Thyroid gland (tissue), 4 donors: Measurements from ENCODE around the gene AKT2. TPM values are rescaled to one million over a fixed set of nuclear protein-coding genes. Genes with fewer than 3 reads are reported as not detected.
"Not testable (repeated sequence)": the region's sequence is repeated elsewhere in the genome, so short reads cannot be mapped to it uniquely, and the experiment has no call there.

ENCODE experiments used
- DNase-seq, 2 donors: peaks; one replicate each; pipeline ENCODE4 v3.0.0-alpha.2; 2019
- H3K27ac ChIP-seq, 3 donors: fragments of 200-600 bp; sonication (generic); 1 replicate in 2 of 3; 2 replicates in 1 of 3; pipeline ENCODE4 v1.5.1; 2016 to 2019; ENCODE audit warnings: mild to moderate bottlenecking in 1 of 3, moderate library complexity in 1 of 3
- H3K27me3 ChIP-seq: fragments of 200-600 bp; sonication (generic); one replicate; pipeline ENCODE4 v1.5.1; 2019
- H3K36me3 ChIP-seq, 2 donors: fragments of 200-600 bp; sonication (generic); one replicate each; pipeline ENCODE4 v1.5.1; 2016 to 2019
- H3K4me1 ChIP-seq, 2 donors: fragments of 200-600 bp; sonication (generic); one replicate each; pipeline ENCODE4 v1.5.1; 2017 to 2019
- H3K4me3 ChIP-seq, 3 donors: fragments of 200-600 bp; sonication (generic); replicated peaks in 1 of 3; 1 replicate in 2 of 3; 2 replicates in 1 of 3; pipeline ENCODE4 v1.5.1; 2016; ENCODE audit warnings: mild to moderate bottlenecking in 1 of 3
- H3K9me3 ChIP-seq: fragments of 200-600 bp; sonication (generic); one replicate; pipeline ENCODE4 v1.5.1; 2017
- CTCF ChIP-seq, 6 experiments: fragments of 200-600 bp in 3 of 6; fragments of 450-650 bp in 3 of 6; sonication (generic) in 3 of 6; IDR thresholded peaks; one replicate each; pipeline ENCODE4 v1.5.1; 2016 to 2019; ENCODE audit warnings: antibody characterized with exemption in 6 of 6, mild to moderate bottlenecking in 2 of 6, inconsistent platforms in 1 of 6, moderate library complexity in 1 of 6
- POLR2A ChIP-seq, 2 donors: fragments of 450-650 bp; IDR thresholded peaks; one replicate each; pipeline ENCODE4 v1.6.1; 2017; ENCODE audit warnings: antibody characterized with exemption in 2 of 2, mild to moderate bottlenecking in 2 of 2, moderate library complexity in 1 of 2
- WGBS, 2 donors: methylation state at CpG; one replicate each; pipeline ENCODE4 v1.1.5; 2017; 5-methylcytosine and 5-hydroxymethylcytosine counted together
- intact Hi-C: fragments of 100-400 bp; cut with DNase I; formaldehyde crosslinking; loops from one replicate; pipeline ENCODE4 v1.15.1; 2023
- total RNA-seq, 4 donors: library from RNA; depleted of rRNA; stranded (reverse); fragments of >200 nt; gene quantifications; one replicate each; pipeline ENCODE4 v1.2.3, GENCODE V29; 2016

AKT2 gene
- total RNA-seq, result 100 to 1,000 TPM; 166 to 285 (median 190) TPM

- DNase-seq, result peak in 1 of 2 donors; percentile 29
- peak within 1 kb of the TSS; percentile 97 to 100 (median 98) for H3K27ac ChIP-seq
- H3K9me3 ChIP-seq, result no peaks in the 10 kb centered on the region
- H3K4me1 ChIP-seq, result peaks cover 36 to 50% of the 10 kb centered on the region in 2 donors
- TF ChIP-seq CTCF (IDR thresholded peaks at IDR 0.05), result peak in 1 of 6 experiments; percentile 5
- peak in 1 of 2 donors; percentile 37 for TF ChIP-seq POLR2A (IDR thresholded peaks at IDR 0.05)
- peak within 1 kb of the TSS; percentile 56 to 95 (median 91) for H3K4me3 ChIP-seq
- no peaks in the 10 kb centered on the region for H3K27me3 ChIP-seq
- no peaks in the 10 kb centered on the region for H3K36me3 ChIP-seq
- intact Hi-C loops, result loop anchor here (5.0 kb wide), 1 partner anchor 47 kb away; no protein-coding TSS in a partner anchor
- WGBS, 2 donors, result 1 to 2% methylated on average over 10 to 30 of the region's 84 CpGs
Observed at GRCh38 chr19:40284501-40285352, at the start of gene AKT2. AKT2 (minus strand) TSS chr19:40285345; CDS start chr19:40265267, 20,078 bp downstream.

DNA sequence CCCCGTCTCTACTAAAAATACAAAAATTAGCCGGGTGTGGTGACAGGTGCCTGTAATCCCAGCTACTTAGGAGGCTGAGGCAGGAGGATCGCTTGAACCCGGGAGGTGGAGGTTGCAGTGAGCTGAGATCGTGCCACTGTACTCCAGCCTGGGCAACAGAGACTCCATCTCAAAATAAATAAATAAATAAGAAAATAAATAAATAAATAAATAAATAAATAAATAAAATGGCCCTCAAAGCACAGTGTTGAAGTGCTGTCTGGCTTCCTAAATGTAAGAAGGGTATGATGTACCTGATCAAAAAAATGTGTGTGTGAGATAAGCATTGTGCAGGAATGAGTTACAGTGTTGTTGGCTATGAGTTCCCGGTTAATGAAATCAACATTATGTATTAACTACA, 47.9 kb upstream of the AKT2 start:
- H3K4me3 ChIP-seq, H3K27me3 ChIP-seq, H3K27ac ChIP-seq, DNase-seq, H3K9me3 ChIP-seq, intact Hi-C loops, H3K4me1 ChIP-seq: not testable (repeated sequence)
- WGBS, 2 donors, result 97 to 99% methylated on average over 6 of the region's 6 CpGs
- H3K36me3 ChIP-seq, result peaks cover 27 to 51% of the 10 kb centered on the region in 2 donors

GRCh38 chr19:40332669-40333068, 47.5 kb upstream of the AKT2 start:
- intact Hi-C loops, result no loop called here
- no peak overlapping the region for H3K27ac ChIP-seq
- H3K4me1 ChIP-seq, result no peaks in the 10 kb centered on the region
- H3K9me3 ChIP-seq, result no peaks in the 10 kb centered on the region
- 94 to 95% methylated on average over 6 of the region's 6 CpGs for WGBS, 2 donors
- no peak for DNase-seq
- no peaks in the 10 kb centered on the region for H3K27me3 ChIP-seq
- no peak overlapping the region for H3K4me3 ChIP-seq
- H3K36me3 ChIP-seq, result peaks cover 30 to 55% of the 10 kb centered on the region in 2 donors
- TF ChIP-seq CTCF (IDR thresholded peaks at IDR 0.05) (no peak), POLR2A (IDR thresholded peaks at IDR 0.05) (no peak)

DNA sequence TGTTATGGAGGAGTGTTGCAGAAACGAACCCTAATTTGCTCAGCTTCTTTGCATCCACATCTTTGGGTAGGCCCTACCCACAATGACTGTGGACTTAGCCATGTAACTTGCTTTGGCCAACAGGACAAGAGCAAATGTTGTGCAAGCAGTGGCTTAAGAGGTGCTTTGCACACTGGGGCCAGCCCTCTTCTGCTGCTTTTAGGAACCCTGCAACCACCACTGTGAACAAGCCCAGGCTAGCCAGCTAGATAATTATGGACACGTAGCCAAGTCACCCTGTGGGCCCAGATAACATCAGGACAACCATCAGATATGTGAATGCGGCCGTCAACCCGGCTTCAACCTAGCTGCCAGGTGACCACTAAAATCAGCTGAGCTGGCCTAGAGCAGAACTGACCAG, 45.9 kb upstream of the AKT2 start:
- Histone ChIP-seq H3K36me3 (peaks cover 41 to 63% of the 10 kb centered on the region in 2 donors), H3K27ac (no peak overlapping the region), H3K4me1 (no peaks in the 10 kb centered on the region), H3K9me3 (no peaks in the 10 kb centered on the region), H3K27me3 (no peaks in the 10 kb centered on the region), H3K4me3 (no peak overlapping the region)
- WGBS, 2 donors, result 95 to 100% methylated on average over 5 of the region's 5 CpGs
- TF ChIP-seq CTCF (IDR thresholded peaks at IDR 0.05), result no peak
- TF ChIP-seq POLR2A (IDR thresholded peaks at IDR 0.05), result no peak
- intact Hi-C loops, result no loop called here
- no peak for DNase-seq

DNA sequence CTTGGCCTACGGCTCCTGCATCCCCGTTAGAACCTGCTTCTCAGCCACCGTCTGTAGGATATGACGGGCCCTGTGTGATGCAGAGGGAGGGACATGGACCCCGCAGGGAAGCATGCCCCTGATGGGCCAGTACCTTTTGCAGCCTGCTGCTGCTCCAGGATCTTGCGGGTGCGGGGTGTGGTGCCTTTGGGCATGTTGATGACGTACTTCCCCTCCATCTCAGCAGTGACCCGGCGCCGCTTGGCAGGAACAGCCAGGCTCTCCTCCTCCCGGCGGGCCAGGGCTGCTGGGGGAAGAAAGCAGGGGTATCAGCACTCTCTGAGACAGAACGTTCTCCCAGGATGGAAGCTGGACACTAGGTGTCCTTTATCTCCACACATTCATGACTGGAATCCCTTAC, 41.1 kb upstream of the AKT2 start:
- H3K4me3 ChIP-seq, result no peak overlapping the region
- H3K27ac ChIP-seq, result no peak overlapping the region
- no peaks in the 10 kb centered on the region for H3K4me1 ChIP-seq
- no peak for DNase-seq
- no peaks in the 10 kb centered on the region for H3K9me3 ChIP-seq
- H3K36me3 ChIP-seq, result peaks cover 66 to 70% of the 10 kb centered on the region in 2 donors
- 95 to 99% methylated on average over 11 to 14 of the region's 14 CpGs for WGBS, 2 donors
- TF ChIP-seq CTCF (IDR thresholded peaks at IDR 0.05), result no peak
- no peak for TF ChIP-seq POLR2A (IDR thresholded peaks at IDR 0.05)
- H3K27me3 ChIP-seq, result no peaks in the 10 kb centered on the region
- intact Hi-C loops, result no loop called here
